Neutrophil (primary cell): ENCODE results near the gene NRG2.

Experiments
- H3K27ac ChIP-seq: fragments of 200-600 bp; sonication (generic); 2 replicates; pipeline ENCODE4 v1.5.1; 2016; ENCODE audit warnings: mild to moderate bottlenecking, moderate library complexity
- H3K27me3 ChIP-seq: fragments of 200-600 bp; sonication (generic); 2 replicates; pipeline ENCODE4 v1.6.0; 2016; ENCODE audit warnings: mild to moderate bottlenecking
- H3K36me3 ChIP-seq: fragments of 200-600 bp; sonication (generic); 2 replicates; pipeline ENCODE4 v1.5.1; 2017
- H3K4me1 ChIP-seq, 2 experiments: fragments of 200-600 bp in 1 of 2; sonication (generic) in 1 of 2; 1 replicate in 1 of 2; 2 replicates in 1 of 2; pipeline versions ENCODE4 v1.5.1 to v1.6.1; 2013 to 2016; ENCODE audit warnings: low read depth in 1 of 2, low read length in 1 of 2, mild to moderate bottlenecking in 1 of 2, moderate library complexity in 1 of 2; ENCODE audit not compliant: control insufficient read depth in 1 of 2, insufficient read depth in 1 of 2
- H3K4me3 ChIP-seq, 2 experiments: fragments of 200-600 bp in 1 of 2; sonication (generic) in 1 of 2; 1 replicate in 1 of 2; 2 replicates in 1 of 2; pipeline ENCODE4 v1.5.1; 2013 to 2016; ENCODE audit warnings: low read depth in 1 of 2, low read length in 1 of 2, mild to moderate bottlenecking in 1 of 2, moderate library complexity in 1 of 2
- H3K9me3 ChIP-seq: fragments of 200-600 bp; sonication (generic); 2 replicates; pipeline ENCODE4 v1.5.1; 2016
- CTCF ChIP-seq: fragments of 200-600 bp; sonication (generic); IDR thresholded peaks from 2 replicates; pipeline ENCODE4 v1.5.1; 2016; ENCODE audit warnings: antibody characterized with exemption

The NRG2 gene

GRCh38 chr5:139811274-139811607 is 231.9 kb downstream of the NRG2 start:
- TF ChIP-seq CTCF, result no peak
- Histone ChIP-seq H3K27me3 (peaks cover 28% of the 10 kb centered on the region), H3K4me1 (no peaks in the 10 kb centered on the region), H3K36me3 (no peaks in the 10 kb centered on the region), H3K27ac (no peak overlapping the region), H3K9me3 (no peaks in the 10 kb centered on the region), H3K4me3 (no peak overlapping the region)

- TF ChIP-seq CTCF, result no peak
- Histone ChIP-seq H3K36me3 (no peaks in the 10 kb centered on the region), H3K4me3 (no peak overlapping the region), H3K27ac (no peak overlapping the region), H3K9me3 (no peaks in the 10 kb centered on the region), H3K27me3 (peaks cover 30% of the 10 kb centered on the region), H3K4me1 (no peaks in the 10 kb centered on the region)
Measured at GRCh38 chr5:139810341-139811273, 232.5 kb downstream of the NRG2 start.

GRCh38 chr5:139809331-139809810 is 233.7 kb downstream of the NRG2 start:
- Histone ChIP-seq H3K36me3 (no peaks in the 10 kb centered on the region), H3K27me3 (peaks cover 30% of the 10 kb centered on the region), H3K27ac (no peak overlapping the region), H3K4me3 (no peak overlapping the region), H3K9me3 (no peaks in the 10 kb centered on the region), H3K4me1 (no peaks in the 10 kb centered on the region)
- no peak for TF ChIP-seq CTCF

- Histone ChIP-seq H3K9me3 (no peaks in the 10 kb centered on the region), H3K27ac (no peak overlapping the region), H3K4me1 (no peaks in the 10 kb centered on the region)
Measured at GRCh38 chr5:139808481-139809330, 234.4 kb downstream of the NRG2 start.

GRCh38 chr5:139807647-139808030 is 235.5 kb downstream of the NRG2 start:
- Histone ChIP-seq H3K27me3 (peaks cover 35% of the 10 kb centered on the region), H3K36me3 (no peaks in the 10 kb centered on the region), H3K4me3 (no peak overlapping the region), H3K27ac (no peak overlapping the region), H3K9me3 (no peaks in the 10 kb centered on the region), H3K4me1 (no peaks in the 10 kb centered on the region)
- TF ChIP-seq CTCF, result no peak

More at GRCh38 chr5:139808481-139809330, 234.4 kb downstream of the NRG2 start:
- no peak overlapping the region for H3K4me3 ChIP-seq
- no peaks in the 10 kb centered on the region for H3K36me3 ChIP-seq
- no peak for TF ChIP-seq CTCF
- peaks cover 26% of the 10 kb centered on the region for H3K27me3 ChIP-seq
